ENCODE results near the gene SLC27A2. TPM values are rescaled to one million over a fixed set of nuclear protein-coding genes. Genes with fewer than 3 reads are reported as not detected.

SLC27A2 gene
- total RNA-seq, 4 donors from 2014 or later: 1.1 to 10.3 (median 6.6) TPM

- intact Hi-C loops (cut with DNase I): no loop called here
- no peaks in the 10 kb centered on the region for H3K9me3 ChIP-seq
- no peak overlapping the region for H3K4me3 ChIP-seq (replicated peaks in 1 of 3)
- no peak overlapping the region for H3K27ac ChIP-seq
- no peaks in the 10 kb centered on the region for H3K4me1 ChIP-seq
- H3K27me3 ChIP-seq: no peaks in the 10 kb centered on the region
- TF ChIP-seq POLR2A (IDR thresholded peaks at IDR 0.05) (no peak), CTCF (IDR thresholded peaks at IDR 0.05) (no peak)
- 73 to 83% methylated on average over 5 of the region's 5 CpGs for WGBS, 2 donors
- no peaks in the 10 kb centered on the region for H3K36me3 ChIP-seq
- DNase-seq: no peak
These were observed 77.3 kb downstream of the SLC27A2 start for GRCh38 chr15:50259276-50259675.

GRCh38 chr15:50260969-50261496 lies 79.0 kb downstream of the SLC27A2 start:
- intact Hi-C loops (cut with DNase I): no loop called here
- Histone ChIP-seq H3K27me3 (no peaks in the 10 kb centered on the region), H3K4me1 (no peaks in the 10 kb centered on the region), H3K9me3 (no peaks in the 10 kb centered on the region), H3K27ac (no peak overlapping the region), H3K4me3 (replicated peaks in 1 of 3) (no peak overlapping the region), H3K36me3 (no peaks in the 10 kb centered on the region)
- DNase-seq: no peak
- TF ChIP-seq POLR2A (IDR thresholded peaks at IDR 0.05): no peak
- no peak for TF ChIP-seq CTCF (IDR thresholded peaks at IDR 0.05)
- WGBS, 2 donors: 73 to 75% methylated on average over 2 of the region's 2 CpGs

- TF ChIP-seq POLR2A (IDR thresholded peaks at IDR 0.05) (no peak), CTCF (IDR thresholded peaks at IDR 0.05) (no peak)
These were observed 80.0 kb downstream of the SLC27A2 start for GRCh38 chr15:50261981-50262380.

GRCh38 chr15:50262533-50262932 lies 80.5 kb downstream of the SLC27A2 start:
- Histone ChIP-seq H3K4me3 (replicated peaks in 1 of 3) (no peak overlapping the region), H3K4me1 (no peaks in the 10 kb centered on the region), H3K27ac (no peak overlapping the region), H3K36me3 (no peaks in the 10 kb centered on the region), H3K27me3 (no peaks in the 10 kb centered on the region), H3K9me3 (no peaks in the 10 kb centered on the region)
- no peak for DNase-seq
- TF ChIP-seq POLR2A (IDR thresholded peaks at IDR 0.05): no peak
- TF ChIP-seq CTCF (IDR thresholded peaks at IDR 0.05): no peak
- intact Hi-C loops (cut with DNase I): no loop called here
- 65 to 73% methylated on average over 4 of the region's 4 CpGs for WGBS, 2 donors

More at GRCh38 chr15:50261981-50262380, 80.0 kb downstream of the SLC27A2 start:
- intact Hi-C loops (cut with DNase I): no loop called here
- Histone ChIP-seq H3K9me3 (no peaks in the 10 kb centered on the region), H3K4me3 (replicated peaks in 1 of 3) (no peak overlapping the region), H3K36me3 (no peaks in the 10 kb centered on the region), H3K27ac (no peak overlapping the region), H3K4me1 (no peaks in the 10 kb centered on the region), H3K27me3 (no peaks in the 10 kb centered on the region)
- 92 to 94% methylated on average over 3 of the region's 3 CpGs for WGBS, 2 donors
- DNase-seq: no peak

GRCh38 chr15:50265620-50266019 lies 83.6 kb downstream of the SLC27A2 start, which contains the start of gene HDC:
Gene HDC, minus strand, starts transcription at chr15:50265726. Its CDS starts 103 bp downstream, at chr15:50265623.
- Histone ChIP-seq H3K4me3 (replicated peaks in 1 of 3) (no peak within 1 kb of the TSS), H3K4me1 (no peaks in the 10 kb centered on the region), H3K36me3 (no peaks in the 10 kb centered on the region), H3K27me3 (no peaks in the 10 kb centered on the region), H3K27ac (no peak within 1 kb of the TSS), H3K9me3 (no peaks in the 10 kb centered on the region)
- DNase-seq: no peak
- no peak for TF ChIP-seq CTCF (IDR thresholded peaks at IDR 0.05)
- no peak for TF ChIP-seq POLR2A (IDR thresholded peaks at IDR 0.05)
- 70% methylated on average over 9 of the region's 9 CpGs for WGBS, 2 donors
- intact Hi-C loops (cut with DNase I): no loop called here
